Breast epithelium (tissue), 3 donors: ENCODE measurements around the gene LLPH.

Source experiments
- CTCF ChIP-seq, 3 donors: fragments of 450-650 bp; IDR thresholded peaks; one replicate each; pipeline ENCODE4 v1.5.1; 2016 to 2017; ENCODE audit warnings: antibody characterized with exemption in 3 of 3, mild to moderate bottlenecking in 3 of 3, moderate library complexity in 3 of 3
- POLR2A ChIP-seq: fragments of 450-650 bp; IDR thresholded peaks from one replicate; pipeline ENCODE4 v1.6.1; 2016; ENCODE audit warnings: antibody characterized with exemption, mild to moderate bottlenecking, moderate library complexity
- POLR2AphosphoS5 ChIP-seq, 3 donors: sonication (generic); formaldehyde crosslinking; IDR thresholded peaks; one replicate each; pipeline ENCODE4 v1.6.1; 2017; ENCODE audit warnings: antibody characterized with exemption in 3 of 3

GRCh38 chr12:66170606-66171005 is 40.1 kb upstream of the LLPH start:
- TF ChIP-seq CTCF (IDR thresholded peaks at IDR 0.05) (no peak), POLR2A (no peak), POLR2AphosphoS5 (IDR thresholded peaks at IDR 0.05) (no peak)
